GM18873 (cell line): ENCODE data around the gene TAF7.
"Not testable (repeated sequence)": the region's sequence is repeated elsewhere in the genome, so short reads cannot be mapped to it uniquely, and the experiment has no call there.

Source experiments
- ATAC-seq: cut with Tn5 transposase; IDR thresholded peaks from one replicate; pipeline ENCODE4 v1.9.1; 2021; ENCODE audit warnings: mild to moderate bottlenecking, moderate library complexity, moderate number of reproducible peaks; ENCODE audit not compliant: unreplicated experiment, low FRiP score

TAF7 gene

DNA sequence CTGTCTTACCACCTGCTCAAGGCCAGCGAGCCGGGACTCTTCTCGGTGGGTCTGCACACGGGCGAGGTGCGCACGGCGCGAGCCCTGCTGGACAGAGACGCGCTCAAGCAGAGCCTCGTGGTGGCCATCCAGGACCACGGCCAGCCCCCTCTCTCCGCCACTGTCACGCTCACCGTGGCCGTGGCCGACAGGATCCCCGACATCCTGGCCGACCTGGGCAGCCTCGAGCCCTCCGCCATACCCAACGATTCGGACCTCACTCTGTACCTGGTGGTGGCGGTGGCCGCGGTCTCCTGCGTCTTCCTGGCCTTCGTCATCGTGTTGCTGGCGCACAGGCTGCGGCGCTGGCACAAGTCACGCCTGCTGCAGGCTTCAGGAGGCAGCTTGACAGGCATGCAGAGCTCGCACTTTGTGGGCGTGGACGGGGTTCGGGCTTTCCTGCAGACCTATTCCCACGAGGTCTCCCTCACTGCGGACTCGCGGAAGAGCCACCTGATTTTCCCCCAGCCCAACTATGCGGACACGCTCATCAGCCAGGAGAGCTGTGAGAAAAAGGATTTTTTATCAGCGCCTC lies 20.3 kb upstream of the TAF7 start:
- ATAC-seq, result not testable (repeated sequence)

GRCh38 chr5:141338538-141339306 lies 18.1 kb upstream of the TAF7 start, which contains the start of gene PCDHGA2:
PCDHGA2 (plus strand) TSS chr5:141338760.
- ATAC-seq, result no peak

GRCh38 chr5:141332571-141332970 lies 12.0 kb upstream of the TAF7 start:
- not testable (repeated sequence) for ATAC-seq

- ATAC-seq, result no peak
Observed at GRCh38 chr5:141330299-141331080, 9.9 kb upstream of the TAF7 start, which contains the start of gene PCDHGA1. PCDHGA1 (plus strand) TSS chr5:141330514.

GRCh38 chr5:141328231-141328630 lies 7.6 kb upstream of the TAF7 start:
- no peak for ATAC-seq

GRCh38 chr5:141326088-141326854 lies 5.7 kb upstream of the TAF7 start:
- ATAC-seq, result peak; percentile 92

DNA sequence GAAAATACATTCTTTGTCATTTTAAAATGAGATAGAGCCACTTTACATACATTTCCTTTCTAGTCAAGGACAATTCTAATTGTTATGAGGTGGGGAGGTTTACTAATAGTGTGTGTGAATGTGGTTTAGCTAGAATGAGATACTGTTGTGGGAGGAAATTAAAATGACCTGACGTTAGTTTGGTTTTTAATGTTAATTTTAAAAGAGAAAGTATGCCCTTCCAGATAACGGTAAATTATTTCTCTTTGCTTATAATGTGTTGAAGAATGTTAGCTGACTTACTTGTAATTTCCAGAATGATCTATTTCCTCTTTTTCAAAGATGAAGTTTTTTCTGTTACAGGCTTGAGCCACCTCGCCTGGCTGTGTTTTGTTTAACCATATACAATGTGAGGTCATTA lies 1.7 kb upstream of the TAF7 start:
- ATAC-seq, result no peak

DNA sequence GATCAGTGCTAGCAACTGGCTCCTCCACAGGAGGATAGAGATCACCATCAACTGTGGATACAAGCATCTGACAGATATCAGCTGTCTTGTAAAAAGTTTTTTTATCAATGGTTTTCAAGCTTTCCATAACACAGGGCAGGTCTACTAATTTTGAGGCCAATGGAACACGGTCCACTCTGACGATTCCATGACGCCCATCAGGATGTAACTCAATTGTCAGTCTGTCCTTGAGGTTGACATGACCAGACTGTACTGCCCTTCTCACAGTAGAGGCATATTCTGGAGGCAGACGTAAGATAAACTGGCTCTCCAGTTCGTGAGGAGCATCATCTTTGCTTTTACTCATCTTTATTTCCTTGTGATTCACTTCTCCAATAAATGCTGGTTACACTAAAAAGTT lies 885 bp downstream of the TAF7 start:
- ATAC-seq, result no peak

DNA sequence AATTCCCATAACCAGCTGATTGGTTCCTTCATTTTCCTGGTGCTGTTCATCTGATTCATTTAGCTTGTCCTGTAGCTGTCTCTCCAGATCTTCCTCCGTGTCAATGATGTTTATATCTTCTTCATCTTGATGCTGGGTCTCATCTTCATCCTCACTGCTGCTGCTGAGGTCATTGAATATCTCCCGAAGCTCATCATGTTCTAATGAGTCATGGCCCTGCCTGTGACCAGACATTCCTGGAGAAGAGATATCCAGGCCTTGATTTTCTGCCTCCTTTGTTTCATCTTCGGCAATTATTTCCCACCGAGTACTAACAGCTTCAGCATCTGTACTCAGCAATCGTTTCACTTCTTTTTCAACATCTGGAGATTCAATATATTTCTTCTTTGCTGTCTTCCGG lies 1.4 kb downstream of the TAF7 start:
- no peak for ATAC-seq

GRCh38 chr5:141316963-141317362 lies 3.6 kb downstream of the TAF7 start:
- not testable (repeated sequence) for ATAC-seq

GRCh38 chr5:141313711-141314110 lies 6.9 kb downstream of the TAF7 start:
- ATAC-seq, result no peak

DNA sequence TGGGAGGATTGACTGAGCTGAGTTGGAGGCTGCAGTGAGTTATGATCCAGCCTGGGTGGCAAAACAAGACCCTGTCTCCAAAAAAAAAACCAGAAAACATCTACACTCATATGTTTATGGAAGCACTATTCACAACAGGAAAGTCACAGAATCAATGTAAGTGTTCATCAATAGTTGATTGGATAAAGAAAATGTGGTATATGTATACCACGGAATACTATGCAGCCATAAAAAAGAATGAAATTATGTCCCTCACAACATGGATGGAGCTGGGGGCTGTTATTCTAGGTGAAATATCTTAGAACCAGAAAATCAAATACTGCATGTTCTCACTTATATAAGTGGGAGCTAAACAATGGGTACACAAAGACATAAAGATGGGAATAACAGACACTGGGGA lies 14.0 kb downstream of the TAF7 start:
- ATAC-seq, result no peak

GRCh38 chr5:141303756-141304155 lies 16.8 kb downstream of the TAF7 start, which contains the start of gene SLC25A2:
SLC25A2 (minus strand) TSS chr5:141304049; CDS start chr5:141303865, 184 bp downstream.
- ATAC-seq, result no peak

GRCh38 chr5:141298376-141298775 lies 22.2 kb downstream of the TAF7 start:
- ATAC-seq, result no peak

DNA sequence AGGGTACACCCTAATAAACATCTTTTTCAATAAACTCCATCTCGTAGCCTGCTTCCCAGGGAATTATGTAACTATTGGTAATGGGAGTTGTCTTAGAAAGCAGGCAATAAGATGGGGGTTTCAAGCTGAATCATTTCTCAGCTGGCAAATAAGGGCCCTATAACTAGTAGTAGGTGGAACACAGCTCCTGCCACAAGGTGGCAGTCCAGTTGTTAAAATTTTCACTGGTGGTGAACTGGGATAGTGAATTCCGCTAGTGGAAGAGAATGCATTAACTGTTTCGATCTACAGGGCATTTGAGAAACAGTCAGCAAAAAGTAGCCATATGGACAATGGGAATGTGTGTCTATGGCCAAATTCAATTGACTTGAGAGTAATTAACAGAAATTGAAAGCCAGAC lies 47.7 kb downstream of the TAF7 start:
- no peak for ATAC-seq

GRCh38 chr5:141269195-141269594 lies 51.4 kb downstream of the TAF7 start:
- no peak for ATAC-seq
